Panc1 (cell line): ENCODE results near the gene MRAP.

Experiments used
- POLR2AphosphoS5 ChIP-seq: IDR thresholded peaks from 2 replicates; pipeline ENCODE4 v1.6.1; 2012; ENCODE audit warnings: mild to moderate bottlenecking, low read depth, low read length, moderate library complexity
- TCF7L2 ChIP-seq: IDR thresholded peaks from 2 replicates; pipeline ENCODE4 v1.6.1; 2011; ENCODE audit warnings: mild to moderate bottlenecking, low read depth, low read length, inconsistent platforms
- TF ChIP-seq, protein P1 (sequence below): fragments of 450-650 bp; IDR thresholded peaks from 2 replicates; pipeline ENCODE4 v1.5.1; 2017; ENCODE audit warnings: mild to moderate bottlenecking

DNA sequence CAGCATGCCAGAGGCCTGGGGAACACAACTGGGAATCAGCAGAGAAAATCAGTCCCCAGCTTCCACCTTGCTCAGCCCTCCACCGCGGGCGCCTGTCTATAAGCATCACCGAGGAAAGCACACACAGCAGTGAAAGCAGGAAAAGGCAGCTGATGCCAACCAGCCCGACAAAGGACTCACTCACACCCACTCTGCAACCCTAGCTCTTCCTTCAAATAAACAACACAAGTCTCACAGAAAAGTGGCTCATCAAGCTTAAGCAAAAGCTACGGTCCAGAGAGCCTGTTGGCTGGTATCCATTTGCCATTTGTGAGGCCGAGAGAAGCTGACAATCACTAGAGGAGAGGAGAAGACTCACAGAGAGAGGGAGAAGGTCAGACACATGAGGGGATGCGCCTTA lies 27.1 kb downstream of the MRAP start:
- TF ChIP-seq, protein P1, sequence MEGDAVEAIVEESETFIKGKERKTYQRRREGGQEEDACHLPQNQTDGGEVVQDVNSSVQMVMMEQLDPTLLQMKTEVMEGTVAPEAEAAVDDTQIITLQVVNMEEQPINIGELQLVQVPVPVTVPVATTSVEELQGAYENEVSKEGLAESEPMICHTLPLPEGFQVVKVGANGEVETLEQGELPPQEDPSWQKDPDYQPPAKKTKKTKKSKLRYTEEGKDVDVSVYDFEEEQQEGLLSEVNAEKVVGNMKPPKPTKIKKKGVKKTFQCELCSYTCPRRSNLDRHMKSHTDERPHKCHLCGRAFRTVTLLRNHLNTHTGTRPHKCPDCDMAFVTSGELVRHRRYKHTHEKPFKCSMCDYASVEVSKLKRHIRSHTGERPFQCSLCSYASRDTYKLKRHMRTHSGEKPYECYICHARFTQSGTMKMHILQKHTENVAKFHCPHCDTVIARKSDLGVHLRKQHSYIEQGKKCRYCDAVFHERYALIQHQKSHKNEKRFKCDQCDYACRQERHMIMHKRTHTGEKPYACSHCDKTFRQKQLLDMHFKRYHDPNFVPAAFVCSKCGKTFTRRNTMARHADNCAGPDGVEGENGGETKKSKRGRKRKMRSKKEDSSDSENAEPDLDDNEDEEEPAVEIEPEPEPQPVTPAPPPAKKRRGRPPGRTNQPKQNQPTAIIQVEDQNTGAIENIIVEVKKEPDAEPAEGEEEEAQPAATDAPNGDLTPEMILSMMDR: no peak
- no peak for TF ChIP-seq POLR2AphosphoS5
- no peak for TF ChIP-seq TCF7L2
